HG02798 (cell line): ENCODE results near the gene TMEM187.

Experiments
- ATAC-seq: cut with Tn5 transposase; IDR thresholded peaks from one replicate; pipeline ENCODE4 v1.9.1; 2021; ENCODE audit warnings: mild to moderate bottlenecking; ENCODE audit not compliant: unreplicated experiment, poor library complexity

Gene TMEM187, protein sequence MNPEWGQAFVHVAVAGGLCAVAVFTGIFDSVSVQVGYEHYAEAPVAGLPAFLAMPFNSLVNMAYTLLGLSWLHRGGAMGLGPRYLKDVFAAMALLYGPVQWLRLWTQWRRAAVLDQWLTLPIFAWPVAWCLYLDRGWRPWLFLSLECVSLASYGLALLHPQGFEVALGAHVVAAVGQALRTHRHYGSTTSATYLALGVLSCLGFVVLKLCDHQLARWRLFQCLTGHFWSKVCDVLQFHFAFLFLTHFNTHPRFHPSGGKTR

GRCh38 chrX:153972368-153973126, at the start of gene TMEM187:
TMEM187 (plus strand) TSS chrX:153972754; CDS start chrX:153982063, 9,309 bp downstream.
- peak; percentile 59 for ATAC-seq

GRCh38 chrX:153922932-153923857, 49.4 kb upstream of the TMEM187 start:
- ATAC-seq, result no peak

DNA sequence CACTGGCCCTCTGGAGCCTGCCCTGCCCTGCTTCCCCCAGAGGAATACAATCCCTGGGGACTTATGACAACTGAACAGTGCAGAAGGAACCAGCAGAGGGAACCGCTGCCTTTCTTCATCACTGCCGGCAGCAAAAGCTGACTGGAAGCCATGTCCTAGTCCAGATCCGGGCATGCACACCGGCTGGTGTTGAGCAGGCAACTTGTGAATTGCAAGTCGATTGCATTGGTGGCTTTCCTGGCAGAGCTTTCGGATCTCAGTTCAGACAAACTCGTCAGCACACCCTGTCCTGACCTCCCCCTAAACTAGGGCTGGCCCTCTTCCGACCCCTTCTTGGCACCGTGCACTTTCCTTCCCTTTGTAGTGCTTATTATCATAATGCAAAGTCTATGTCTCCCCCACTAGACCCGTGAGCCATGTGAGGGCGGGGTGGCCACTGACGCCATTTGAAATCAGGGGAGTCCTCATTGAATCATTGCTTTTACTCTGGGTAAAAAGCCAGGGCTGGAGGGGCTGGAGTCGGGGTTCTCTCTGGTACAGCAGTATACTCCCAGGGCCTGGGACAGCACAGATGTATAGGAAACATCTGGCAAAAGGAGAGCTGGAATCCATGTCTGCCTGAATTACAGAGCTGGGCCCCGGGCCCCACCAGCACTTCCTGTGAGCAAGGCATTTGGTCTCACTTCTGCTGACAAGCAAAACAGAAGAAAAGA, 48.2 kb upstream of the TMEM187 start:
- no peak for ATAC-seq

- ATAC-seq, result no peak
These were observed 47.2 kb upstream of the TMEM187 start for GRCh38 chrX:153925387-153925738.

DNA sequence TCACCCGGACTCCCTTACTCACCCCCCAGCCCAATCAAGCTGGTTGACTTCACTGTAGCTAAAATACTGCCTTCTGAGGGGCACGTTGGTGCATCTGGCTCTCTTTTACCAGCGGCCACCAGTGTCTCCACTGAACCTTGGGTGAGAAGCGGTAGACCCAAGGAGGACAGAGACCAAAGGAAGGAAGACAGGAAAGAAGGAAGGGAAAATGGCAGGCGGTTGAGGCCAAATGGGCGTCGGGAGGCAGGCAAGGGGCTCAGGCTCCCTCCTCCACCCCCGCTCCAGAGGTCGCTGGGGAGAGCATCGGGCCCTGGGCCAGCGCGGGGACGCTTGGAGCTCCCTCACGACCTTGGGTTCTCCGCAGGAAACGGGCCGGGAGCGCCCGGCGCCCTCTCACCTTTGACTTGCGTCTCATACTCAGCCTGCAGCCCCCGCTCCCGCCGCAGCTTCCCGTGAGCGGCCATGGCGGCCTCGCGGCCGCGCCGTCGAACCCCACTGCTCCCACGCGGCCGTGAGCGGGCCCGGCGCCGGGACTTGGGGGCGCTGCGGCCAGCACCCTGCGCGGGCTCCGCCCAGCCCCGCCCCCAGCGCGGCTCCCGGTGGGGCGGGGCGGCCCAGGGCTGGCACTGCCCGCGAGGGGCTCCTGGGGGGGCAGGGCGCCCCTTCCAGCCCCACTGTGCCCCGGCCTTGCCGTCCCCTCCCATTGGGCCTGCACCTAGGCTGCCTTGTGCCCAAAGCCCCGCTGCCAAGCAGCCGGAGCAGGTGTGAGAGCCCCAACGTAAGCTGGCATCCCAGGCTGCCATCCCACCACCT, 46.6 kb upstream of the TMEM187 start, which contains the start of gene ARHGAP4:
Gene ARHGAP4, minus strand, starts transcription at position 526 of the 813 bp plus-strand sequence. Its CDS starts 62 bp downstream, at position 464.
- peak; percentile 15 for ATAC-seq

- ATAC-seq, result no peak
These were observed 46.0 kb upstream of the TMEM187 start for GRCh38 chrX:153926552-153926857.

GRCh38 chrX:153926858-153927671, 45.5 kb upstream of the TMEM187 start:
- peak; percentile 31 for ATAC-seq

DNA sequence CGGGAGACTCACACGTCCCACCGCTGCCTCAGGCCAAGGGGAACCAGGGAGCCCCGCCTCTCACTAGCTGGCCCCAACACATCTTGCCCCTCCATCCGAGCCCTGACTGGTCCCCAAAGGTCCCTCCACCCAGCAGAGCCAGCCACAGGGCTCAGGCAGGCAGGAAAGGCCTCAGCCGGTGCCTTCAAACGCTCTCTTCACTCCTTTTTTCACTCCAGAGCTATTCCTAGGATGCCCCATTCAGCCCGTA, 45.0 kb upstream of the TMEM187 start:
- ATAC-seq, result no peak

- ATAC-seq, result peak; percentile 79
These were observed 44.4 kb upstream of the TMEM187 start for GRCh38 chrX:153927922-153928760.

DNA sequence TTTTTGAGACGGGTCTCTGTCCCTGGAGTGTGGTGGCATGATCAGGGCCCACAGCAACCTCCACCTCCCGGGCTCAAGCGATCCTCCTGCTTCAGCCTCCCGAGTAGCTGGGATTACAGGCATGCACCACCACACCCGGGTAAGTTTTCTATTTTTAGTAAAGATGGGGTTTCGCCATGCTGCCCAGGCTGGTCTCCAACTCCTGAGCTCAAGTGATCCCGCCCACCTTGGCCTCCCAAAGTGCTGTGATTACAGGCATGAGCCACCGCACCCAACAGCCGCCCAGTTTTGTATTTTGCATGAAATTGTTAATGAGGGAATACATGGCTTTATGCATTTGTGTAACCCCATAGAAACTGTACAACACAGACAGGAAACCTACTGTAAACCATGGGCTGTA, 43.7 kb upstream of the TMEM187 start:
- no peak for ATAC-seq

- ATAC-seq, result no peak
These were observed 43.0 kb upstream of the TMEM187 start for GRCh38 chrX:153929576-153929975.

DNA sequence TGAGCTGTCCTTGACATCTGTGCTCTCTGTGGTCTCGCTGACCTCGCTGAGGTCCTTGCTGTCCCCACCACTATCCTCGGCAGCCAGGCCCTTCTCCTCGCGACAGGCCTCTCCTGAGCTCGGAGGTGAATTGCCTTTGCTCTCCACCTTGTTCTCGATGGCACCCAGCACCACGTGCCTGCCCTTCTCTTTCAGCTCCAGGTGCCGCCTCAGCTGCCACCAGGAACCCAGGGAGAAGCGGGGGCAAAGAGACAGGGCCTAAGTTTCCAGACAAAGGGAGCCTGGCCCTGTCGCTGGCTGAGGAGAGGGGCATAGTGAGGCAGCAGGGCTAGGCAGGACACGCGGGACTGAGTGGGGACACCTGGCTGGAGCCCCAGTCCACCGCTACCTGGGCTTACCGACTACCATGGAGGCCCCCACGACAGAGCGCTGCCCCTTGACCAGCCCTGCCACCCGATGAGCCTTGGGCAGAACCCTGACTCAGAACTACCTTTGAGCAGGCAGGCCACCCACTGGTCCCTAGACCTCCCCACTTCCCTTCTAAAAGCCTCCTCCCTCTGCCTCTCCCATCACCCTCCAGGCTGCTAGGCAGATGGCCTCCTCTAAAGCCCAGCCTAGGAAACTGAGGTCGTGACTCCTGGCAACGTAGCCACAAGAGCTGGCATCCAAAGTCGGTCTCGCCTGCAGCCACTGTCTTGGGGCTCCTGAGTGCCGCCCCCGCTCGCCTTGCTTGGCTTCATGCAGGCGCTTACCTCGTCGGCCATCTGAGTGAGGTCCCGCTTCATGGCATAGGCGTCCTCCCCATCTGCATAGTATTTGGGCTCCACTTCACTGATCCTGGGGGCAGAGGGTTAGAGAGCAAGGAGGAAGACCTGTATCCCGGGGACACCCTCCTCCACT, 42.3 kb upstream of the TMEM187 start:
- ATAC-seq, result no peak

- no peak for ATAC-seq
These were observed 41.4 kb upstream of the TMEM187 start for GRCh38 chrX:153931151-153931550.

DNA sequence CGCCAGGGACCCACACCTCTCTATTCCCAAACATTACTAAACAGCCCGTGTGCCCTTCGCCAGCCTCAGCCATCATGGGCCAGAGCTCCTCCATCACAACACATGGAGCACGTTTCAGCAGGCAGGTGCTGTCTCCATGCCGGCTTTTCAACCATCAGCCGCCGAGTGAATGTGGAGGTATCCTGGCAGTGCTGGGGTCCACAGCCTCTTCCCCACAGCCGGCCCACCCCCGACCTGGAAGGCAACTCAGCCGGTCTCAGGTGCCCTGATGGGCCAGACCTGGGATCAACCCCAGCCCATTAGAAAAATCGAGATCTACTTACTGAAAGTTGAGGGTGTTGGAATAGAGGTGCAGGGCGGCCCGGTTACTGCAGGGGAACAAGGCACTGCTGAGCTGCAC, 40.8 kb upstream of the TMEM187 start:
- ATAC-seq, result no peak

DNA sequence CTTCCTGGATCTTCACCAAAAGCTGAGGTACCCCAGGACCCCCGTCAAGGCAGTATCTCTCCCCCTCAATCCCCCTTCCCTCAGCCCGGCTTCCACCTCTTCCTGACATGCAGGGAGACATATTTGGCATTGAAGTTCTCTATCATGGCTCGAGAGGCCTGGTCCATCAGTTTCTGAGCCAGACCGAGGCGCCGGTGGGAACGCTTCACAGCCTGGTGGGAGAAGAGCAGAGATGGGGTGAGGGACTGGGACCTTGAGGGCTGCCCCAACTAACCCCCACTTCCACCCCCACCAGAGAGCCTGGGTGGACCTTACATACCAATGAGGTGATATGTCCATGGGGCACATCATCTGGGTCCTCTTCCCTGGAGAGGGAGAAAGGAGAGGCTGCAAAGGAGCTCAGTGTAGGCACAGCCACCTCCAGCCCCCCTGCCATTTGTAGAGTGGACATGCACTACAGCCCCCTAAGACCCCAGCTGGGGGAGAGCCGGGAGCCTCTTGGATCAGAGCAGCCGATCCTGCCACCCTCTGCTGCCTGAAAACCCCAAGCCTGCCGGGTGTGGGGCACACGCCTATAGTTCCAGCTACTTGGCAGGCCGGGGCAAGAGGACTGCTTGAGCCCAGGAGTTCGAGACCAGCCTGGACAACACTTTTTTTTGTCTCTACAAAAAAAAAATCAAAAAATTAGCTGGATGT, 40.2 kb upstream of the TMEM187 start:
- ATAC-seq, result no peak

DNA sequence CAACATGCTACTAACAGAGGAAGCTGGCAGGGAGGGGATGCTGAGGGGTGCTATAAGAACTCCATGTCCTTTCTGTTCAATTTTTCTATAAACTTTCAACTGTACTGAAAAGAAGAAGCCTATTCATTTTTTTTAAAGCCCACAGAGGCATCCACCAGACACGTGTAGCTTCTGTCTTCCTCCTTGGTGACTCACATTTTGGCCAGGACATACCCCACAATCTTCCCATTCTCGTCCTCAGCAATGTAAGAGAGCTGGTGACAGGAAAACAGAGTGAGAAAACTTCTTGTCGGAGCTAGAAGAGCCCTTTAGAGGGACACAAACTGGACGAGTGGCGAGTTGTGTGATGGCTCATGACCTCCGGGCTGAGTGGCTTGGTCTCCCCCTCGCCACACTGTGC, 38.8 kb upstream of the TMEM187 start:
- no peak for ATAC-seq
